ENCODE measurements around the gene ROR1. TPM values are rescaled to one million over a fixed set of nuclear protein-coding genes. Genes with fewer than 3 reads are reported as not detected.

Gene ROR1
- total RNA-seq, 1 donor, result 0.10 TPM

DNA sequence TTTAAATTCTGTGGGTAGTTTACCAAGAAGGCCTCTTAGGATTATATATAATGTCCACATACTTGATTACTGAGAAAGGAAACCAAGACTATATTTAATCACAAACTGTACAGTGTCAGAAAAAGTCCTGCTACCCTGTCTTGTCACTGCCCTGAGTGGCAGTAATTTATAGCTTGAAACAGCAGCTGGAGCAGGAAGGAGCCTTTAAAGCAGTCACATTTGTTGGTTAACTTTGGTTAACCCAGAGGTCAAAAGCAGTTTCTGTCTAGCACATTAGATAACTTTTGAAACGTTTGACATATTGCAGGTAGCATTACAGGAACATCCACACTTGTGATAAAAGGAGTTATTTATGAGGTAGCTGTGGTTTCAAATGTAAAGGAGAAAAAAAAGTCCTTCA, 161.7 kb downstream of the ROR1 start:
- Histone ChIP-seq H3K4me3 (ENCODE audit: low read length) (no peak overlapping the region), H3K27me3 (ENCODE audit: insufficient read depth, low read length) (no peaks in the 10 kb centered on the region), H3K4me1 (ENCODE audit: insufficient read depth, low read length) (no peaks in the 10 kb centered on the region), H3K9me3 (ENCODE audit: low read depth, low read length) (no peaks in the 10 kb centered on the region)

DNA sequence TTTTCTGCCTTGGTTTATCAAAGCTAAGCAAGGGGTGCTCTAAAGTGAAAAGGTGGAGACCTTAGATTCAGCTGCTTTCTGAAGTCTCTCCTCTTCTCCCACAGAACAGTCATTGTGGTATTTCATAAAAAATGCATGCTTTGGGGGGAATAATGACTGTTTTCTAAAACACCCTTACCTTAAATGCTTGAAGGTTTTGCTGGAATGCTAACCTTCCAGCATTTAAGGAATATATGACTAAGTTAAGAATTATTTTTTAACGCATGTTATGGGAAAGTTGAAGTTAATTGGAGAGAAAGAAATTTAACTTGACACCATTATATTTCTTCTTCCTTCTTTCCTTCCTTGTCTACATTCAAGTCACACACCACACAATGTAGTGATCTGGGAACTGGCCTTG, 162.5 kb downstream of the ROR1 start:
- Histone ChIP-seq H3K4me1 (ENCODE audit: insufficient read depth, low read length) (no peaks in the 10 kb centered on the region), H3K4me3 (ENCODE audit: low read length) (no peak overlapping the region), H3K27me3 (ENCODE audit: insufficient read depth, low read length) (no peaks in the 10 kb centered on the region), H3K9me3 (ENCODE audit: low read depth, low read length) (no peaks in the 10 kb centered on the region)

DNA sequence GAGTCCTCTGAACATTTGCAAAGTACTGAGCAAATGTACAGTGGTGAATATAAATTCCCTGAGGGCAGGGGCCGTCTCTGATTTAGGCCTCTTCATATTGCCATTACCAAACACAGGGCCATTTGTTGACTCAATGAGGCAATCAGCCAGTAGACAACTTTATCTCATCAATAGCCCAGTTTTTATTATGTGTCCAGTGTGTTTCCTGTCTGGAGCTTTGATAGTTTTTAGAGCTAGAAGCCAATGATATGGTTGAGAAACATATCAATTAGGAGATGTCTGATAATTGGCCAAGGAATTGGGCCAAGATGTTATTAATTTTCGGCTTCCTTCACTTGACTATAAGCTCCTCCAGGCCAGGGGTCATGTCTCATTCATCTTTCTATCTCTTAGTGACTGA, 163.0 kb downstream of the ROR1 start:
- H3K27me3 ChIP-seq (ENCODE audit: insufficient read depth, low read length), result no peaks in the 10 kb centered on the region
- no peaks in the 10 kb centered on the region for H3K9me3 ChIP-seq (ENCODE audit: low read depth, low read length)

DNA sequence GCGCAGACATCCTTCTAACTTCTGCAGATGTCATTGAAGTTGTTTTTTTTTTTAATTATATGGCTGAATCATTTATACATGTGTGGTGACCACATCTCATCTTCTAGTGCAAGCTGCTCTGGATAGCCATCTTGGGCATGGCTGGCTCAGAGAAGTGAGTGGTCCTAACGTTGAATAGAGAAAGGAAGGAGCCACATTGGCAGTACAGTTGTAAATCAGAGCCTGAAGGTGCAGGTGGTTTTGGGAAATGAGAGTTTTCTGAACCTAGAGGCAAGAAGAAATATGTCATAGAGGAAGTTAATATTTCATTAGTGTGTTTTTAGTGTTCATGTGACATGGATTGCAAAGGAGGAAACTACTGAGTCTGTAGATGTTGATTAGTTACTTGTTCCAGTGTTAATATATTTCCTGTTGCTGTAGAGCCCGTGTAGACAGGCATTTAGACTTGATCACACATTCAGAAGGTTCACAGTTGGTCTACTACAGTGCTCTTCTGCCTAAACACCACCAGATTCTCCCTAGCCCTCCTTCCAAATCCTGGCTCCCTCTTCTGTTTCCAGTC, 163.7 kb downstream of the ROR1 start:
- Histone ChIP-seq H3K27me3 (ENCODE audit: insufficient read depth, low read length) (no peaks in the 10 kb centered on the region), H3K4me3 (ENCODE audit: low read length) (no peak overlapping the region), H3K4me1 (ENCODE audit: insufficient read depth, low read length) (no peaks in the 10 kb centered on the region), H3K9me3 (ENCODE audit: low read depth, low read length) (no peaks in the 10 kb centered on the region)

More for the DNA sequence above, 163.0 kb downstream of the ROR1 start:
- Histone ChIP-seq H3K4me3 (ENCODE audit: low read length) (no peak overlapping the region), H3K4me1 (ENCODE audit: insufficient read depth, low read length) (no peaks in the 10 kb centered on the region)

DNA sequence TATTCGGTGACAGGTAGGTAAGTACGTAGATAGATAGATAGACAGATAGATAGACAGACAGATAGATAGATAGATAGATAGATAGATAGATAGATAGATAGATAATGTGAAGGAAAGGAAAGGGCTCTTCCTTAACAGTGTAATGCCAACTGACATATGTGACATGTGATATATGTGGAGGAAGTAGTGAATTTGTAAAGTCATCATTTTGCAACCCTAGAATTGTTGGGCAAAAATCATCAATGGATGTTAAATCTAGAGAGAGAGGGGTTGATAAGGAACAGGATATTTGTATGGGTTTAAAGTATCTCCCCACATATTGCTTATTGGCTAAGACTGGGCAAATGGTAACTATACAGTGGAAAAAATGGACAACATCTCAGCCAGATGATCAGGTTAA, 166.6 kb downstream of the ROR1 start:
- H3K4me3 ChIP-seq (ENCODE audit: low read length), result no peak overlapping the region
- H3K27me3 ChIP-seq (ENCODE audit: insufficient read depth, low read length), result no peaks in the 10 kb centered on the region
- H3K4me1 ChIP-seq (ENCODE audit: insufficient read depth, low read length), result no peaks in the 10 kb centered on the region
- H3K9me3 ChIP-seq (ENCODE audit: low read depth, low read length), result no peaks in the 10 kb centered on the region

DNA sequence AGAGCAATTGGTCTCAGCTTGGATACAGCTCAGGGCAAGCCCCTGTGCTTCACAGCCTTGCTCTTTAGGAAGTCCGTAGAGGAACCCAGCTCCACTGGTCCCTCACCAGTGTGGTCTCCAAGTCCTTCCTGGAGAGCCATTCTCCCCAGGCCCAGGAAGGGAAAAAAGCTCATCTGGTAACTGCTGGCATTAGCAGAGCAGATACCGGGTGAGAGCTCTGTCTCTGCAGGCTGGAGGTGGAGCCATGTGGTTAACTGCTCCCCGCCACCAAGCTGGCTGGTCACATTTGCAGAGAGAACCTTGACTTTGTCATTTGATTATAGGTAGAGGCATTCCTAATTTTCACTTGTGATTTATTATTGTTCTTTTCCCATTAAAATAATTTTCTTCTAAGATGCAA, 169.6 kb downstream of the ROR1 start:
- Histone ChIP-seq H3K27me3 (ENCODE audit: insufficient read depth, low read length) (no peaks in the 10 kb centered on the region), H3K4me1 (ENCODE audit: insufficient read depth, low read length) (no peaks in the 10 kb centered on the region), H3K4me3 (ENCODE audit: low read length) (no peak overlapping the region), H3K9me3 (ENCODE audit: low read depth, low read length) (no peaks in the 10 kb centered on the region)

DNA sequence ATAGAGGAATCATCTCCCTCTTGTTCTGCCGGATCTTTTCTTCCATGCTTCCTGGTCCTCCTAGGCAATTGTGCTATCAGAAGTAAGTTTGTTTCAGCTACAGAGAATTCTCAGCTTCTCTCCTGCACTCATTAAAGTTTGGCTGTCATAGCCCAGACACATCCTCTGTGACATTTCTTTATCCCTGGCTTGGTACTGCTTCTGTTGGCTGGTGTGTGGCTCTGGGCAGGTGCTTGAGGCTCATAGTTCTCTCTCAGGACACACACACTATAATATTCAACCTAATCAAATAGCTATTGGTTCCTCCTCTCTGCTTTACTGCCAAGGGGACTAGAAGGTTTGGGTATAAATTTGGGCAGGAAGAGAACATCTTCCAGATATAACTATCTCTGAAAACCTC, 172.1 kb downstream of the ROR1 start:
- Histone ChIP-seq H3K27me3 (ENCODE audit: insufficient read depth, low read length) (no peaks in the 10 kb centered on the region), H3K4me1 (ENCODE audit: insufficient read depth, low read length) (no peaks in the 10 kb centered on the region), H3K9me3 (ENCODE audit: low read depth, low read length) (no peaks in the 10 kb centered on the region), H3K4me3 (ENCODE audit: low read length) (no peak overlapping the region)

DNA sequence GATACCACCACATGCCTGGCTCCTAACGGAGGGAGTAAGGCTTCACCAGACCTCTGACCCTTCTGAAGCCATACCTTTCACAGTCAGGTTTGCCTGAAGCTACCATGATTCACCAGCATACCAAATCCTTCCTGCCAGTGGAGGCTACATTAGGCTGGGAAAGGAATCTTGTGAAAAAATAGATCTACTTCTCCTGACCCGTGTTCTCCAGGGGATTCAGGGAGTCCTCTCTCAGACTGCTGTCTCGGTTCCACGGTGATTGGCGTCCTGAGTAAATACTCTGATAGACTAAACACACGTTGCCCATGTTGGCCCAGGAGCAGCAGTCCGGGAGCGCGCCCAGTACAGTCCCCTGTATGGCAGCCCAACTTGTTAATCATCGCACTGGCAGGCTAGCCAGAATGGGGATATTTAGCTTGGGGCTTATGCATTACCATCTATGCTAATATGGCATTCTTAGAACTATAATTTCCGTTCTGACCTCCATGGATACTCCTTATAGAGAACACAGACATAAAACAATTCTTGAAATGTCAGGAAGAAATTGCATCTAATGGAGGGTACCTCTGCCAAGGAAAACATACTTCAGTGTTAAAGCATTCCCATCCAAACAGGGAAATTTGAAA, 173.2 kb downstream of the ROR1 start:
- no peaks in the 10 kb centered on the region for H3K27me3 ChIP-seq (ENCODE audit: insufficient read depth, low read length)
- no peak overlapping the region for H3K4me3 ChIP-seq (ENCODE audit: low read length)
- H3K9me3 ChIP-seq (ENCODE audit: low read depth, low read length), result no peaks in the 10 kb centered on the region
- no peaks in the 10 kb centered on the region for H3K4me1 ChIP-seq (ENCODE audit: insufficient read depth, low read length)

DNA sequence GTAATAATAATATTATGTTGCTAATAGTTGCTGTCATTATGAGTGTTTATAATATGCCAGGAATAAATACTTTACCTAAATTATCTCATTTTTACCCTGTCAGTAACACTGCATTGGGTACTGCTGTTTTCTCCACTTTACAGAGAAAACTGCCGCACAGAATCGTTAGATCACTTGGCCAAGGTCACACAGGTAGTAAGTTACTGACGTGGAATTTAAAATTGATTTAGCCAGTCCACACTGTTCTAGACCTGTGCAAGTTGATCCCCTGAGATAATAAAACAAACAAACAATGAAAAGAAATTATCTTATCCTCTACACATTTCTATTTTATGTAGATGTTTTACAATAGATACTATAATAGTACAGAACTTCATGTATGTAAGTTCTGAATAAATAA, 174.1 kb downstream of the ROR1 start:
- no peaks in the 10 kb centered on the region for H3K4me1 ChIP-seq (ENCODE audit: insufficient read depth, low read length)
- H3K4me3 ChIP-seq (ENCODE audit: low read length), result no peak overlapping the region
- no peaks in the 10 kb centered on the region for H3K27me3 ChIP-seq (ENCODE audit: insufficient read depth, low read length)
- H3K9me3 ChIP-seq (ENCODE audit: low read depth, low read length), result no peaks in the 10 kb centered on the region

DNA sequence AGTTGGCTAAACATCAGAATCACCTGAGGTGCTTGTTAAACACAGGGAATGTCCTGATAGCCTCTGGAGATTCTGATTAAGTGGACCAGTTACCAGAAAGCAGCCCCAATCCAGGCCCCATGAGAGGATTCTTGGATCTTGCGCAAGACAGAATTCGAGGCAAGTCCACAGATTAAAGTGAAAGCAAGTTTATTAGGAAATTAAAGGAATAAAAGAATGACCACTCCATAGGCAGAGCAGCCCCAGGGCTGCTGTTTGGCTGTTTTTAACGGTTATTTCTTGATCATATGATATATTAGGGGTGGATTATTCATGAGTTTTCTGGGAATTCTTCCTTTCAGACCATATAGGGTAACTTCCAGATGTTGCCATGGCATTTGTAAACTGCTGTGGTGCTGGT, 176.2 kb downstream of the ROR1 start:
- Histone ChIP-seq H3K9me3 (ENCODE audit: low read depth, low read length) (no peaks in the 10 kb centered on the region), H3K4me3 (ENCODE audit: low read length) (no peak overlapping the region), H3K27me3 (ENCODE audit: insufficient read depth, low read length) (no peaks in the 10 kb centered on the region), H3K4me1 (ENCODE audit: insufficient read depth, low read length) (no peaks in the 10 kb centered on the region)

DNA sequence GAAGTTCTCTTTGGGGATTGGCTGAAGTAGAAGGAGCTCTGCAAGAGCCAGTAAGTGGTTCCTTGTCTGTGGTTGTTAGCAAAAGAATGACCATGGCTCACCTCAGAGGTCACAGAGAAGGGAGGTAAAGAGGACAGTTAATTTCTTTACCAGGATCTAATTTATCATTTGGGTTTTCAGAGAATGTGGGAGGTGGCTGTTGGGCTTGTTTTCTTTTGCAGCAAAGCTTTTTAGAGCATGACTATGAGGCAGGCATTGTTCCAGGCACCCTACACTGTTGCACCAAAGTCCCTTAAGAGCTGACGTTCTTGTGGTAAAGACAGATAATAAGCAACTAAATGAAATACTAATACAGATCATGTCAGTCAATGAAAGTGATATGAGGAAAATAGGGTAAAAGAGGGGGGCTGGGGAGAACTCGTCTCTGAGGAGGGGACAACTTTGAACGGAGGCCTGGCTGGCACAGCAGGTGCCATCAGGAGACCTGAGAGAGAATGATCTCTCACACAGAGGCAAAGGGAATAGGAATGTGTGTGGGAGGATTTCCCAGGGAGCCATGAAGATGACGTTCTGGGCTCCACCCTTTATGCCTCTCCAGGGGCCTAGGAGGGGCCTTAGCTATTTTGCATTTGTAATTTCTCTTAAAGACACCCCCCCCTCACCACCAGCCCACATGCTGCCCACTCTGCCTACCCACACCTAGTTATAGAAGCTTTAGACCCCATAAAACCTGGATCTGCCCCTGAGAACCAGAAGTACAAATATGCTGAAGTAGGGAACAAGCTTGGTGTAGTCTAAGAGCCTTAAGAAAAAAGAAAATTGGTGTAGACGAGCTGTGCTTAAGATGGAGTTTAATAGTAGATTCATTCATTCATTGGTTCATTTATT, 177.5 kb downstream of the ROR1 start:
- Histone ChIP-seq H3K4me3 (ENCODE audit: low read length) (no peak overlapping the region), H3K9me3 (ENCODE audit: low read depth, low read length) (no peaks in the 10 kb centered on the region), H3K4me1 (ENCODE audit: insufficient read depth, low read length) (no peaks in the 10 kb centered on the region), H3K27me3 (ENCODE audit: insufficient read depth, low read length) (no peaks in the 10 kb centered on the region)

DNA sequence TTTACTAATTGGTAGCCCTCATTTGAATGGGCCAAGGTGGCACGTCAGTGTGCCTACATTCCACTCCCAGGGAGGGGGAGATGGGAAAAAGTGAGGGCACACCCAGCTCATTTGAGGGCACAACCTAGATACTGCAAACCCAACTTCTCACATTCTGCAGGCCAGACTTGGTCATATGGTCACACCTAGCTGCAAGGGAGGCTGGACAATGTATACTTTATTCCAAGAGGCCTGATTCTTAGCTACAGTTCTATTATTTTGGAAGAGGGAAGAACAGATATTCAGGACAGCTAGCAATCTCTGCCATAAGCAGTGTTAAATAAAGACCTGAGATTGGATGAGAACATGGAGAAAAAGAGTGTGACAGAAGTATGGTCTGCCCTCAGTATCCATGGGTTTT, 180.4 kb downstream of the ROR1 start:
- H3K4me1 ChIP-seq (ENCODE audit: insufficient read depth, low read length), result no peaks in the 10 kb centered on the region
- H3K4me3 ChIP-seq (ENCODE audit: low read length), result no peak overlapping the region
- no peaks in the 10 kb centered on the region for H3K9me3 ChIP-seq (ENCODE audit: low read depth, low read length)
- H3K27me3 ChIP-seq (ENCODE audit: insufficient read depth, low read length), result no peaks in the 10 kb centered on the region

DNA sequence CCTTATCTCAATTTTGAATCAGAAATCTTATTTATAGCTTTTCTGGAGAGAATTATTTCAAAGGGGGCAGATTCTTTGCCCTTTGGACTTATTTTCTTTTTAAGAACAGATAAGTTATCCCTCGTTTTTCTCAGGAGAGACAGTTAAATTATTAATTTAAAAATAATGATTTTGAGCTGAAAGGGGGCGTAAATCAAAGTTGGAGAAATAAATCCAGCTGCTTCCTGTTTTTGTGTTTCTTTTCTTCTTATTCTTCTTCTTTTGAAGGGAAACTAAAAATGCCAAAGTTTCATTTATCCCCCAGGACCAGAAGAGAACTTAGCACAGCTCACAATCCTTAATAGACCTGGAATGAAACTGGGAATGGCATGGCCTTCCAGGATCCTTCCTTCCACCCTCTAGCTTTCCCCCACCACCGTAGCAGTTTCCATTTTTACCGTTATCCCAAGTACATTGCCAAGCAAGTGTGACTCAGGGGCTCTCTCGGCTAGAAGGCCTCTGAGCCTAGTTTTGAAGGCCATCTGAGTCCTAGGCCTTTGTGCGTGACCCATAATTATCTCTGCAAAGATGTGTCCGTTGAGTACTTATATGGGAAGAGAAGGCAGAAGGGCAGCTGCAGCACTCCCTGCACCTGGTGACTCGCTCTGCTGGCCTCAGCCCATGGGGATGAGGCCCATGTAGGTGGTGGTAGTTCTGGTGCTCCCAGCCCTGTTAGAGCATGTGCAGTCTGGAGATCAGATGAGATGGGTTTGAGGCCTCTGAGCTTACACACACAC, 181.7 kb downstream of the ROR1 start:
- Histone ChIP-seq H3K4me3 (ENCODE audit: low read length) (no peak overlapping the region), H3K27me3 (ENCODE audit: insufficient read depth, low read length) (no peaks in the 10 kb centered on the region), H3K4me1 (ENCODE audit: insufficient read depth, low read length) (no peaks in the 10 kb centered on the region), H3K9me3 (ENCODE audit: low read depth, low read length) (no peaks in the 10 kb centered on the region)

DNA sequence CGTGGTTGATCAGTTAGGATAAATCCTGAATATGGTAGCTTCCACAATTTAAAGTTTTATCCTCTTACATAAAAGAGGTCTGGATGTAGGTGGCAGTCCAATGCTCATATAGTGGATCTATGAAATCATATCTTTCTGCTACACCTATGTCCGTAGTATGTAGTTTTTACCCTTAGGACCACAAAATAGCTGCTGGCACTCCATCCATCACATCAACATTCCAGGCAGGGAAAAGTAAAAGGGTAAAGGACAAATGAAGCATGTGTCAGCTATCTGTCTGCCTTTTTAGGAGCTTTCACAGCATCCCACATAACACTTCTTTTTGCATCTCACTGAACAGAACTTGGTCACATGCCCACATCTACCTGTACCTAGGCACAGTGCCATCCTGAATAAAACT, 184.7 kb downstream of the ROR1 start:
- Histone ChIP-seq H3K9me3 (ENCODE audit: low read depth, low read length) (no peaks in the 10 kb centered on the region), H3K4me1 (ENCODE audit: insufficient read depth, low read length) (no peaks in the 10 kb centered on the region), H3K27me3 (ENCODE audit: insufficient read depth, low read length) (no peaks in the 10 kb centered on the region), H3K4me3 (ENCODE audit: low read length) (no peak overlapping the region)

DNA sequence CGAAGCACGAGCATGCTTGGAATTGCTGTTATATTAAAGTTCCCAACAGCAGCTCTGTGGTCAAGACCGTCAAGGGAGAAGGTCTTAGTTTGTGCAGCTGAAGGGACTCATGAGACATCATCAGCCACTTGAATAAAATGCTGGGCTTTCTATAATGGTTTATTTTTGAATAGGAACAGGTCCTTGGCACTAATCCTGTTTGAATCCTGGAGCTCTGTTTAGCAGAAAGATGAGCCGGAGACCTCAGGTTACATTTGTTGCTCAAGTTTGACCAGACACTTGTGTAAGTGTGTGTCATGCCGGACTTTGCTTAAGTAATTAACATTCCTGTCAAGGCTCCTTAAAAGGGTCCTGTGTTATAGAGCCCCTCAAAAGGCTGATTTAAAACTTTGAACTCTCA, 186.5 kb downstream of the ROR1 start:
- Histone ChIP-seq H3K27me3 (ENCODE audit: insufficient read depth, low read length) (no peaks in the 10 kb centered on the region), H3K4me3 (ENCODE audit: low read length) (no peak overlapping the region), H3K4me1 (ENCODE audit: insufficient read depth, low read length) (no peaks in the 10 kb centered on the region), H3K9me3 (ENCODE audit: low read depth, low read length) (no peaks in the 10 kb centered on the region)

All from mononuclear cell (primary cell).